ENCODE results near the gene PRAMEF14.
"Not testable (repeated sequence)": the region's sequence is repeated elsewhere in the genome, so short reads cannot be mapped to it uniquely, and the experiment has no call there.

PRAMEF14 gene

DNA sequence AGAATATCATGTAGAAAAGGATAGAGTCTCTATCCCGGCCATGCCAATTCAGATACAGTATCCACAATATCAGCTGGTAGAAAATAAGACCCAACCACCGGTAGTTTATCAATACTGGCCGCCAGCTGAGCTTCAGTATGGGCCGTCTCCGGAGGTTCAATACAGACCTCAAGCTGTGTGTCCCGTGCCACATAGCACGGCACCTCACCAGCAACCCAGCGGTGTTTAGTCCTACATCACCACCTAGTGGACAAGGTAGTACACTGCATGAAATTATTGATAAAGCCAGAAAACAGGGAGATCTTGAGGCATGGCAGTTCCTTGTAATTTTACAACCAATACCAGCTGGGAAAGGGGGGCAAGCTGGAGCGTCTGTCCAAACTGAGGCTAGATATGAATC is 7.5 kb upstream of the PRAMEF14 start:
- not testable (repeated sequence) for H3K9me3 ChIP-seq (ENCODE audit: control insufficient read depth in 1 of 2, low read length in 2 of 2); H3K4me1 ChIP-seq (ENCODE audit: control insufficient read depth in 1 of 2, insufficient read depth in 2 of 2, low read length in 2 of 2); H3K4me3 ChIP-seq (ENCODE audit: low read depth in 1 of 2, low read length in 2 of 2); H3K36me3 ChIP-seq (ENCODE audit: control insufficient read depth in 1 of 2, insufficient read depth in 2 of 2, low read length in 2 of 2); H3K27me3 ChIP-seq (ENCODE audit: low read depth, low read length); H3K27ac ChIP-seq (ENCODE audit: low read length)

DNA sequence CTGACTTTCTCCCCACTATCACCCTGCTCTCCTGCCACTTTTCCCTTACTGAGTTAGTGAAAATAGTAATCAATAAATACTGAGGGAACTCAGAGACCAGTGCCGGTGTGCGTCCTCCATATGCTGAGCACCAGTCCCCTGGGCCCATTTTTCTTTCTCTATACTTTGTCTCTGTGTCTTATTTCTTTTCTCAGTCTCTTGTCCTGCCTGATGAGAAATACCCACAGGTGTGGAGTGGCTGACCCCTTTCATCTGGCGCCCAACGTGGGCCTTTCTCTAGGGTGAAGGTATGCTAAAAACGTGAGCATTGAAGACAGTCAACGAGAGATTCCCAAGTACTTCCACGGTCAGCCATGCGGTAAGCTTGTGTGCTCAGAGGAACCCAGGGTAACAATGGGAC is 6.5 kb upstream of the PRAMEF14 start:
- not testable (repeated sequence) for H3K4me1 ChIP-seq (ENCODE audit: control insufficient read depth in 1 of 2, insufficient read depth in 2 of 2, low read length in 2 of 2); H3K36me3 ChIP-seq (ENCODE audit: control insufficient read depth in 1 of 2, insufficient read depth in 2 of 2, low read length in 2 of 2); H3K27ac ChIP-seq (ENCODE audit: low read length); H3K4me3 ChIP-seq (ENCODE audit: low read depth in 1 of 2, low read length in 2 of 2); H3K9me3 ChIP-seq (ENCODE audit: control insufficient read depth in 1 of 2, low read length in 2 of 2); H3K27me3 ChIP-seq (ENCODE audit: low read depth, low read length)

DNA sequence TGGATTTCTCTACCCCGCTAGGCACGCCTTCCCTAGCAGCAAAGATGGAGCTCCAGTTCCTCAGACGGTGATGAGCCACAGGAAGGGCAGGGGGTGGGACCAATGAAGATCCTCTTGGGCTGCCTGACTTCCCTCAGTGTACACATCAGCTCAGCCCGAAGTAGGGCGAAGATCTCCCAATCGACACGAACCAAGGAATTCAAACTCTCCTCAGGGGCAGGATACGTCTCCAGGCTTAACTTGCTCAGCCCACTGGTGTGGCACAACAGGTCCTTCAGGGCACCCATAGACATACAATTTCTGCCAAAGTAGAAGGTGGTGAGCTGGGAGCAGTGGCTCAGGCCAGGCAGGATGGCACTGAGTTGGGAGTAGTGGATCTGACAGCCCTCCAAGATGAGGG is 4.4 kb downstream of the PRAMEF14 start:
- not testable (repeated sequence) for H3K27ac ChIP-seq (ENCODE audit: low read length); H3K4me3 ChIP-seq (ENCODE audit: low read depth in 1 of 2, low read length in 2 of 2); H3K9me3 ChIP-seq (ENCODE audit: control insufficient read depth in 1 of 2, low read length in 2 of 2); H3K4me1 ChIP-seq (ENCODE audit: control insufficient read depth in 1 of 2, insufficient read depth in 2 of 2, low read length in 2 of 2); H3K27me3 ChIP-seq (ENCODE audit: low read depth, low read length); H3K36me3 ChIP-seq (ENCODE audit: control insufficient read depth in 1 of 2, insufficient read depth in 2 of 2, low read length in 2 of 2)

DNA sequence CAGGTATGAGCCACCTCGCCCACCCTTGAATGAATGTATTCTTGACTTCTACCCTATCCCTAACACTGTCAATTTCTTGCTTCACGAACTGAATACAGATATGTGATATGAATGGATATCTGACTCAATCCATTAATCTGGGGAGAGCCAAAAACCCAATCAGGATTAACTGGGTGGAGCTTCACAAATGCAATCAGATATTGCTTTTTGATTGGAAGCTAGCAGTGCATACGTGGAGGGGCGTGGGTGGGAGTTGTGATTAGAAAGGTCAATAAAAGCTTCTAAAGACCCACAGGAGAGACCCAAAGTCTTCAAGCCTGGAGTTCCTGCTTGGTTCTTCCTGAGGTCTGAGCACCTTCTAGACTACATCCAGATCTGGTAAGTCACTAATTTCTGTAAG is 31.7 kb downstream of the PRAMEF14 start, which contains the start of gene PRAMEF15:
Gene PRAMEF15 (plus strand): TSS at position 301 of the 400 bp plus-strand sequence. CDS start 2,827 bp downstream, outside the sequence.
- H3K4me3 ChIP-seq (ENCODE audit: low read depth in 1 of 2, low read length in 2 of 2); H3K27me3 ChIP-seq (ENCODE audit: low read depth, low read length); H3K9me3 ChIP-seq (ENCODE audit: control insufficient read depth in 1 of 2, low read length in 2 of 2); H3K4me1 ChIP-seq (ENCODE audit: control insufficient read depth in 1 of 2, insufficient read depth in 2 of 2, low read length in 2 of 2); H3K36me3 ChIP-seq (ENCODE audit: control insufficient read depth in 1 of 2, insufficient read depth in 2 of 2, low read length in 2 of 2); H3K27ac ChIP-seq (ENCODE audit: low read length): not testable (repeated sequence)

DNA sequence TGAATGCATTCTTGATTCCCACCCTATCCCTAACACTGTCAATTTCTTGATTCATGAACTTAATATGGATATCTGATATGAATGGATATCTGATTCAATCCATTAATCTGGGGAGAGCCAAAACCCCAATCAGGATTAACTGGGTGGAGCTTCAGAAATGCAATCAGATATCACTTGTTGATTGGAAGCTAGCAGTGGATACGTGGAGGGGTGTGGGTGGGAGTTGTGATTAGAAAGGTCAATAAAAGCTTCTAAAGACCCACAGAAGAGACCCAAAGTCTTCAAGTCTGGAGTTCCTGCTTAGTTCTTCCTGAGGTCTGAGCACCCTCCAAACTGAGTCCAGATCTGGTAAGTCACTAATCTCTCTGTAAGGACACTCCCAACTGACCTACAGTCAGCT is 43.7 kb downstream of the PRAMEF14 start, which contains the start of gene PRAMEF33:
Gene PRAMEF33 (plus strand): TSS at position 301 of the 400 bp plus-strand sequence. CDS start 2,416 bp downstream, outside the sequence.
- not testable (repeated sequence) for H3K4me3 ChIP-seq (ENCODE audit: low read depth in 1 of 2, low read length in 2 of 2); H3K9me3 ChIP-seq (ENCODE audit: control insufficient read depth in 1 of 2, low read length in 2 of 2); H3K27me3 ChIP-seq (ENCODE audit: low read depth, low read length); H3K36me3 ChIP-seq (ENCODE audit: control insufficient read depth in 1 of 2, insufficient read depth in 2 of 2, low read length in 2 of 2); H3K4me1 ChIP-seq (ENCODE audit: control insufficient read depth in 1 of 2, insufficient read depth in 2 of 2, low read length in 2 of 2); H3K27ac ChIP-seq (ENCODE audit: low read length)

DNA sequence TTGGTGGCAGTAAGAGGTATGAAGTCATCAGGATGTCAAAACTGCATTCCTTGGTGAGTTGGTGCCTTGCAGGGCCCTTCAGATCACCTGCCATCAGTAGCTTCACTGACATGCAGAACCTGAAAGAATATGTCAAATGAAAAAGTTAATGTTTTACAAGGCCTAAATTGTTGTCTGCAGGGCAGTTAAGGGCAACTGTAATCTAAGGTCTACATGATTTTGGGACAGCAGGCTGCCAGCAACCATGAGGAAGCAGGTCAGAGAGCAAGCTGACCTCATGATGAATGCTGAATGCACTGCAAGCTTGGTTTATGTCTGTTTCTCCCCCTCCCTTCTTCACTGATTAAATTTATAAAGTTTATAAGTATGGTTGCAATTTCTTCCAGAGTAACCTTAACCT is 44.7 kb downstream of the PRAMEF14 start:
- H3K27ac ChIP-seq (ENCODE audit: low read length); H3K9me3 ChIP-seq (ENCODE audit: control insufficient read depth in 1 of 2, low read length in 2 of 2); H3K36me3 ChIP-seq (ENCODE audit: control insufficient read depth in 1 of 2, insufficient read depth in 2 of 2, low read length in 2 of 2); H3K4me3 ChIP-seq (ENCODE audit: low read depth in 1 of 2, low read length in 2 of 2); H3K4me1 ChIP-seq (ENCODE audit: control insufficient read depth in 1 of 2, insufficient read depth in 2 of 2, low read length in 2 of 2); H3K27me3 ChIP-seq (ENCODE audit: low read depth, low read length): not testable (repeated sequence)

DNA sequence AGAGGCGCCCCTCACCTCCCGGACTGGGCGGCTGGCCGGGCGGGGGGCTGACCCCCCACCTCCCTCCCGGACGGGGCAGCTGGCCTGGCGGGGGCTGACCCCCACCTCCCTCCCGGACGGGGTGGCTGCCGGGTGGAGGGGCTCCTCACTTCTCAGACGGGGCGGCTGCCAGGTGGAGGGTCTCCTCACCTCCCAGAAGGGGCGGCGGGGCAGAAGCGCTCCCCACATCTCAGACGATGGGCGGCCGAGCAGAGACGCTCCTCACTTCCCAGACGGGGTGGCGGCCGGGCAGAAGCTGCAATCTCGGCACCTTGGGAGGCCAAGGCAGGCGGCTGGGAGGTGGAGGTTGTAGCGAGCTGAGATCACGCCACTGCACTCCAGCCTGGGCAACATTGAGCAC is 48.2 kb downstream of the PRAMEF14 start:
- H3K27ac ChIP-seq (ENCODE audit: low read length); H3K4me3 ChIP-seq (ENCODE audit: low read depth in 1 of 2, low read length in 2 of 2); H3K9me3 ChIP-seq (ENCODE audit: control insufficient read depth in 1 of 2, low read length in 2 of 2): not testable (repeated sequence)

DNA sequence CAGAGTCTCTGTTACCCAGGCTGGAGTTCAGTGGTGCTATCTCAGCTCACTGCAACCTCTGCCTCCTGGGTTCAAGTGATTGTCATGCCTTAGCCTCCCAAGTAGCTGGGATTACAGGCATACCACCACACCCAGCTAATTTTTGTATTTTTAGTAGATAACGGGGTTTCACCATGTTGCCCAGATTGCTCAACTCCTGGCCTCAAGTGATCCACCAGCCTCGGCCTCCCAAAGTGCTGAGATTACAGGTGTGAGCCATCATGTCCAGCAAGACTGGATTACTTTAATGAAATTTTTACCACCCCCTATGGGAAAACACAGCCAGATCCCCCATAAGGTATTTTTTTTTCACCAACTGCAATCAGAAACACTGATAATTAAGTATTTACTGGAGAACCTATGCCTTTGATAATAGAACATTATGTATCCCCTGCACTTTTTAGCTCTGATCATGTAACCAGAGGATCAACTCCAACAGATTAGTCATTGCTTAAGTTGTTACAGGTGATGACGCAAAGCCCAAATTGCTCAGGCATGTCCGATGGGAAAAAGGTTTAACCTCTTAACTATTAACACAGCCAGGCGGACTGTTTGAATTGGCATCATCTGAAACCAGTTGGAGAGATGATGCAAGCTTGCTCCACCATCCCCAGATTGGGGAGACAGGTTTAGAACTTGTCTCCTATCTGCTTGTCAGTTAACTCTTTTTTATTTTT is 49.6 kb downstream of the PRAMEF14 start:
- not testable (repeated sequence) for H3K9me3 ChIP-seq (ENCODE audit: control insufficient read depth in 1 of 2, low read length in 2 of 2); H3K27ac ChIP-seq (ENCODE audit: low read length); H3K27me3 ChIP-seq (ENCODE audit: low read depth, low read length); H3K36me3 ChIP-seq (ENCODE audit: control insufficient read depth in 1 of 2, insufficient read depth in 2 of 2, low read length in 2 of 2); H3K4me3 ChIP-seq (ENCODE audit: low read depth in 1 of 2, low read length in 2 of 2); H3K4me1 ChIP-seq (ENCODE audit: control insufficient read depth in 1 of 2, insufficient read depth in 2 of 2, low read length in 2 of 2)

More for the DNA sequence above, 48.2 kb downstream of the PRAMEF14 start:
- H3K27me3 ChIP-seq (ENCODE audit: low read depth, low read length); H3K36me3 ChIP-seq (ENCODE audit: control insufficient read depth in 1 of 2, insufficient read depth in 2 of 2, low read length in 2 of 2); H3K4me1 ChIP-seq (ENCODE audit: control insufficient read depth in 1 of 2, insufficient read depth in 2 of 2, low read length in 2 of 2): not testable (repeated sequence)
